Fibroblast of upper back skin (primary cell): ENCODE measurements around the gene SEC24C.
"Not testable (repeated sequence)": the region's sequence is repeated elsewhere in the genome, so short reads cannot be mapped to it uniquely, and the experiment has no call there.

Source experiments
- DNase-seq: peaks from one replicate; pipeline ENCODE4 v3.0.0-alpha.2; 2013

SEC24C gene

GRCh38 chr10:73731588-73732375 is 12.4 kb upstream of the SEC24C start:
- no peak for DNase-seq

- no peak for DNase-seq
Measured at GRCh38 chr10:73732426-73732825, 11.7 kb upstream of the SEC24C start.

GRCh38 chr10:73732931-73733623 is 11.1 kb upstream of the SEC24C start:
- no peak for DNase-seq

GRCh38 chr10:73734028-73734720 is 10.0 kb upstream of the SEC24C start:
- no peak for DNase-seq

GRCh38 chr10:73734796-73735305 is 9.3 kb upstream of the SEC24C start:
- DNase-seq: no peak

- DNase-seq: not testable (repeated sequence)
Measured at GRCh38 chr10:73740501-73741254, 3.5 kb upstream of the SEC24C start.

GRCh38 chr10:73742454-73742734 is 1.8 kb upstream of the SEC24C start:
- no peak for DNase-seq

GRCh38 chr10:73743327-73743904 is 756 bp upstream of the SEC24C start:
- DNase-seq: no peak

- DNase-seq: peak; percentile 57
Measured at GRCh38 chr10:73744664-73744975, 448 bp downstream of the SEC24C start.

- no peak for DNase-seq
Measured at GRCh38 chr10:73746721-73747120, 2.5 kb downstream of the SEC24C start.

GRCh38 chr10:73750819-73751218 is 6.6 kb downstream of the SEC24C start:
- DNase-seq: no peak

GRCh38 chr10:73756183-73756582 is 12.0 kb downstream of the SEC24C start:
- DNase-seq: no peak

- DNase-seq: no peak
Measured at GRCh38 chr10:73758704-73759511, 14.7 kb downstream of the SEC24C start.

- no peak for DNase-seq
Measured at GRCh38 chr10:73759512-73760115, 15.4 kb downstream of the SEC24C start.

GRCh38 chr10:73761781-73762180 is 17.6 kb downstream of the SEC24C start:
- DNase-seq: no peak

GRCh38 chr10:73762915-73763314 is 18.7 kb downstream of the SEC24C start:
- peak; percentile 58 for DNase-seq

GRCh38 chr10:73763343-73763742 is 19.2 kb downstream of the SEC24C start:
- no peak for DNase-seq

GRCh38 chr10:73765066-73765465 is 20.9 kb downstream of the SEC24C start:
- no peak for DNase-seq

- DNase-seq: no peak
Measured at GRCh38 chr10:73768881-73769280, 24.7 kb downstream of the SEC24C start.

- no peak for DNase-seq
Measured at GRCh38 chr10:73769396-73769795, 25.2 kb downstream of the SEC24C start.

- peak; percentile 16 for DNase-seq
Measured at GRCh38 chr10:73771722-73772280, 27.6 kb downstream of the SEC24C start.
